DMS153 treated with DMSO at 0.1 percent for 48 hours (cell line): ENCODE data around the gene GNS.
"Not testable (repeated sequence)": the region's sequence is repeated elsewhere in the genome, so short reads cannot be mapped to it uniquely, and the experiment has no call there.

Source experiments
- DNase-seq: peaks from one replicate; lab custom pipeline; 2025; ENCODE audit not compliant: unreplicated experiment; lab: John Stamatoyannopoulos, UW

The GNS gene

DNA sequence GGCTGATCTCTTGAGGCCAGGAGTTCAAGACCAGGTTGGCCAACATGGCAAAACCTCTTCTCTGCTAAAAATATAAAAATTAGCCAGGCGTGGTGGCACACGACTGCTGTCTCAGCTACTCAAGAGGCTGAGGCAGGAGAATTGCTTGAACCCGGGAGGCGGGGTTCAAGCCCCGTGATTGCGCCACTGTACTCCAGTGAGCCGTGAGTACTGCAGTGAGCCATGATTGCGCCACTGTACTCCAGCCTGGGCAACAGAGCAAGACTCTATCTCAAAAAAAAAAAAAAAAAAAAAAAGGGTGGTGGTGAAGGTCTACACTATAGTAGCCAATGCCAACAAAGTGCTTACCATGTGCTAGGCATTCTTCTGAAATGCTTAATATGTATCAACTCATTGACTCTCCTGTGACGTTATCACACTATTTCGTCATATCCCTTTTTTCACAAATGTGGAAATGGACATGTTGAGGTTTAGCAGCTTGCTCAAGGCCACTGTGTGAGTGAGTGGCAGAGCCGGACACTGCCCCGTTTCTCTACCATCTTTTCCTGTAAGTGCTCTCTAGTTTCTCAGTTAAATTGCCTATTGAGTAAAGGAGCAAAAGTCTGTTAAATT is 59.6 kb downstream of the GNS start:
- no peak for DNase-seq

DNA sequence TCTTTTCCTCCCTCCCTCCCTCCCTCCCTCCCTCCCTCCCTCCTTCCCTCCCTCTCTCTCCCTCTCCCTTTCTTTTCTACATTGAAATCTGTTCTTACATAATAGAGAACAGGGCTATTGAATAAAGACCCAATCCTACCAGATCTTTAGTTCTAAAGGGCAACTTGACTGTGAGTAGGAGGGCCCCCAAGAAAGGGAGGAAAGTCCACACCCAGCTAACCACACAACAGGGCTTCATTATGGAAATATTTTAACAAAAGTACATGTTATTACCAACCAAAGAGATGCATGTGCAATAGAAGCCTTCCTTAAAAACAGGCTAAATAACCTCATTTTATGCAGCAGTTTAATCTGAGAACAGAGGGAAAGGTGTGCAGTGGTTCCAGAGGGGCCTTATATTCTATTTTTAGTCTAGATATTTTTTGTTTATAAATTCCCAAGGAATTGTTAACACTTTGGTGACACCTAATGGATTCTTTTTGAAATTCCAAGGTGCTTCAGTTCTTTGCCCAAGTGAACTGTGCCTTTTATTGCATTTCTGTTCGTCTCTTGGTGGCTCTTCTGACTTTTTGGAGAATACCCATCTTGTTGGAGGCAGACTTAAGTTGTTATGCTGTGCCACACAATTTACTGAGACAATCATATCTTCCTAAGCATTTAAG is 63.0 kb downstream of the GNS start:
- DNase-seq, result peak; percentile 18

DNA sequence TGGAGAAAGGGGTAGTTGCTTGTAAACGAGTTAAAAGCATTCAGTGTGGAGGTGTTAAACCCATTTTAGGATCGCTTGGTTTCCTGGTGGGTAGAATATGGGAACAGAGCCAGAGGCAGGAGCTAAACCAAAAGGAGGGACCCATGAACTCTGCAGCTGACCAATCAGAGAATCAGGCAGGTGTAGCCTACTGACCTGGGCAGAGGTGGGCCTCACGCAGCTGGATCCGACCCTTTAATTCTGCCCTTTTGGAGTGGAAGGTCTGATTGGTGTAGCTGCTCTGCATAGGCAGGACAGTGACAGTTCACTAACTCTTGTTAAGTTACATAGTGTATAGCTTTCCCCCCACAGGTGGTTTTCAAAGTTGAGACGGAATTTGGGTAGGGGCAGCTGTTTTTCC is 63.7 kb downstream of the GNS start:
- DNase-seq, result no peak

DNA sequence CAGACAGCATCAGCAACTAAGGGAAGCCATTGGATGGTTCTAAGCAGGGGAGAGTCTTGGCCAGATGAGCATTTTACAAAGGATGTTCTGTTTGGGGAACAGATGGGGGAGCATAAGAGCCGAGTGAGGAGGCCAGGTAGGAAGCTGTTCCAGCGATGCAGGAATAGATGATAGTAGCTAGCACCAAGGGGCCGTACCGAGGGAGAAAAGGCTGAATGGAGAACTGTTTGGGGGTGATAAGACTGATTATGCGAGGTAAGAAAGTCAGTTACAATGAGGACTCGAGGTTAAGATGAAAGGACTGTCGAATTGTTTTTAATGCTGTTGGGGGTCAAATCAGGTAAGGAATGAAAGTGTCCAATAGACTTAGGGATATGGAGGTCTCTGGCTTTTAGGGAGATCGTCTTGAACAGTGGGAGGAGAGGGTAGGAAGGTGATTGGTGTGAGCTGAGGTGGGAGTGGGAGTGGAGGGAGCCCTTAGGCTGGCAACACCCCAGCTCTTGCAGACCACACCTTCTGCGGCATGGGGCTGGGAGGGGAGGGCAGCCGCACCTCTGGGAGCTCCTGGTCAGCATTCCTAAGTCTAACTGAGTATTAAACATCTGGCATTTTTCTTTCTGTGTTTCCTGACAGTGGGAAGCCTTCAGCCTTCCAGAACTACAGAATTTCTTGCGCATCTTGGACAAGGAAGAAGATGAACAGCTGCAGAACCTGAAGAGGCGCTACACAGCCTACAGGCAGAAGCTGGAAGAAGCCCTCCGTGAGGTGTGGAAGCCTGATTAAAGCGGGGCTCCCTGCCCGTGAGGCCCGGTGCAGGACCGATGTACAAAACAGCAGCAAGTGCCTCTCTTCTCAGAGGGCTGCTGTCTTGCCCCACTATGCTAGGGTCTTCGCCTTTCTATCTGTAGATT is 64.8 kb downstream of the GNS start:
- no peak for DNase-seq

DNA sequence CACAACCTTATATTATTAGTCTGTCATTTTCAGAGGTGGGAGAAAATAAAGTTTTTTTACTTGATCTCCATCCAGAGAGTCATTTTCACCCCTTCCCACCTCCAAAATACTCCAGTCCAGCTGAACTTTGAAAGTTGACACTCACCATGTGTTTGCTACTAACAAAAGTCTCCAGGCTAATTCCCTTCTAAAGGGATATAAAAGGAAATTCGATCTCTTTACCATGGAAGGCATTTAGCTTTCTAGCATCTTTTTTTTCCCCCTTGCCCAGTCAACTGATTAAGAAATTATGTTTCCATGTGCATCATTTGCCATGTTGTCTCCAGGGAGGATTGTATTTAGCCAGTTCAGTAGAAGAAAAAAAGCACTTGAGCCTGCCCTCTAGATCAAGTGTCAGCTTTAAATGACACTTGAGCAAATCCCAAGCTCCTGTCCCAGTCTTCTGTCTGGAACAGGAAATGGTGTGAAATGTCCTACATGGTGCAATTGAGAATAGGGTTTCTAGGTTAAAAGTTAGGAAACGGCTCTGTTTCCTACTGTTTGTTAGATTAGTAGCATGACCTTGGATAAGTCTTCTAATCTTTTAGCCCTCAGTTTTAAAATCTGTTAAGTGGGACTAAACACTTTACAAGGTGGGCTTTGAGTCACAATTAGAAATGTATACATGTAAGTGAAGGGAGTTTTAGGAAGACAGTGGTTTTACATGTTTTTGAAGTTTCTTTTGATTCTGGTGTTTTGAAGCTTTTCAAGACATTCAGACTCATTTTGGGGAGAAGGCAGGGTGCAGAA is 67.2 kb downstream of the GNS start:
- DNase-seq, result peak; percentile 54

DNA sequence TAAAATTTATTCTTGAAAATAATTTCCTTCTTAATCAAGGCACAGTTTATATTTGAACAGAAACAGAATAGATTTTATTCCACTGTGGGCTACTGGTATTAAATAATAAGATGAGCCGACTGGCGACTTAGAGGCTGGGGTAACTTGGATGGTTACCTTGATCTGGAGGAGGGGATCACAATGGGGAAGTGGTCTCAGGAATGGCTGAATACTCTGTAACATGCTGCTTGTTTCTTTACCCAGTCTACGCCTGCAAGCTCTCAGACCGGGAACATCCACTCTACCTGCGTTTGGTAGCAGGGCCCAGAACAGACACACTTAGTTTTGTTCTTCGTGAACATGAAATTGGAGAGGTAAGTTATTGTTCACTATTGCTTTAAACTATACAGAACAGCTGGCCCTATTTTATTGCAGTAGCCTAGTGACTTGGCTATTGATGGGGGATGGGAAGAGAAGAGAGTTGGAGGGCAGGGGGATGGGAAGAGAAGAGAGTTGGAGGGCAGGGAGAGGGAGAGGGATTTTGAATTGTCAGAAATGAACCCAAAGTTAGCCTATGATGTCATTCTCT is 67.9 kb downstream of the GNS start:
- DNase-seq, result peak; percentile 54

DNA sequence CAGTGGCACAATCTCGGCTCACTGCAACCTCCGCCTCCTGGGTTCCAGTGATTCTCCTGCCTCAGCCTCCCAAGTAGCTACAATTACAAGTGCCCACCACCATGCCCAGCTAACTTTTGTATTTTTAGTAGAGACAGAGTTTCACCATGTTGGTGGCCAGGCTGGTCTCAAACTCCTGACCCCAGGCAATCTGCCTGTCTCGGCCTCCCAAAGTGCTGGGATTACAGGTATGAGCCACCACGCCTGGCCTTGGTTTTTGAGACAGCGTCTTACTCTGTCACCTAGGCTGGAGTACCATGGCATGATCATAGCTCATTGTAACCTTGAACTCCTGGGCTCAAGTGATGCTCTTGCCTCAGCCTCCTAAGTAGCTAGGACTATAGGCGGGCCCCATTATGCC is 69.0 kb downstream of the GNS start:
- DNase-seq, result not testable (repeated sequence)

DNA sequence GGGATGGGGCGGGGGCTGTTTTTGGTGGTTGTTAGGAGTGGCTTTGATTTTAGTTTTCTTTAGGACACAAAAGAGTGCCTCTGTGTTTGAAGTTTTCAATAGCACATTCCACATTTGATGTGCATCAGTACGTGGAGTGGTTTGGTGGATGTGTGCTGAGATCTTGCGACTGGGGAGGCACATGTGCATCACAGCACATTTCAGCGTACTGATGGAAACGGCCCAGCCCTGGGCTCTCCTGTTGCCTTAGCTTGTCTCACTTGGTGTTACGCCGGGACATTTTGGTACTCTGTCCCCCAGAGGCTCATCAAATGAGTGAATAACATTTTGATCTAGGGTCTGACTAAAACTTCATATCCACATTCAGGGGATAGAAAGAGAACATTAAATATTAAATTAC is 70.5 kb downstream of the GNS start:
- DNase-seq, result no peak

DNA sequence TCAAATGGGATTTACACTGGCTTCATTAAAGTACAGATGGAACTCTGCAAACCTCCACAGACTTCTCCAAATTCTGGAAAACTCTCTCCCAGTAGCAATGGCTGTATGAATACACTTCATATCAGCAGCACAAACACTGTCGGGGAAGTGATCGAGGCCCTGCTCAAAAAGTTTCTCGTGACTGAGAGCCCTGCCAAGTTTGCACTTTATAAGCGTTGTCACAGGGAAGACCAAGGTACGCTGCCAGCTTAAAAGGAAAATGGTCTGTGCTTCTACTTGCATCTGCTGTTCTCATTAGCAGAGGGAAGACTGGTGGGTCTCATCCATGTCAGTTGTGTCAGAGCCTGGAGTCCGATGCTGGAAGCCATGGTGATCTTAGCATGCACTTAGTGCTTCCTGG is 71.0 kb downstream of the GNS start:
- no peak for DNase-seq

DNA sequence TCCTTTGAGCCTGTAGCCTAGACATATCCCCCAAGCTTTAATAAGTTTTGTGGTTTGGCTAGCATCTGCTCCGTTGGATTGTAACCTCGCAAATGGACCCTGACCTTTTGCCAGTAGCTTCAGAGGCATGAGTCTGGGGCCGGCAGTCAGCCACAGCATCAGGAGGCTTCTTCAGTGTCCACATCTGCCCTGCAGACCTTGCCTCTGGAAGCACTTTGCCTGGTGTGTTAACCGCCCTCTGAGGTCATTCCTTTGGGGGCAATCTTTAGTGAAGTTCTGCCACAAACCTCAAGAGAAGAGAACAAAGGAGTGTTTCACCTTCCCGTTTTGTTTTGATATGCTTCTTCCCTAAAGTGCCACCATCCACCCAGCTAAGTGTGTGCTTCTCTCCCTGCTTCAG is 71.4 kb downstream of the GNS start:
- no peak for DNase-seq

DNA sequence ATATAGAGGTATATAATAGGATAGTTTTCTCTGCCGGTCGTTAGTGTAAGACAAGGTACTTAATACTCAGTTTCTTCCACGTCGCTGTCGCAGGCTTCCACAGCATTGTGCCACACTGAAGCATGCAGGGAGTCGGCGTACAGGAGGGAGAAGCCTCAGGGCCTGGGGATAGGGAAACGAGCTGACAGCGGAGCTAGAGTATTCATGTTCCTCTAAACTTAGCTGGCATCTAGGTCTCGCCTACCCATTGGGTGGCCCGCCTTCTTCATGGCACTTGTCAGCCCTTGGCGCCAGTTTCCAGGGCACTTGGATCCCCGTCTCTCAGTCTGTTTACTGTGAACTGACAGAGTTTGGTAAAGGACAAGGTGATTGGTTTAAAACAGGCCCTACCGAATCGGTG is 73.6 kb downstream of the GNS start:
- DNase-seq, result no peak

DNA sequence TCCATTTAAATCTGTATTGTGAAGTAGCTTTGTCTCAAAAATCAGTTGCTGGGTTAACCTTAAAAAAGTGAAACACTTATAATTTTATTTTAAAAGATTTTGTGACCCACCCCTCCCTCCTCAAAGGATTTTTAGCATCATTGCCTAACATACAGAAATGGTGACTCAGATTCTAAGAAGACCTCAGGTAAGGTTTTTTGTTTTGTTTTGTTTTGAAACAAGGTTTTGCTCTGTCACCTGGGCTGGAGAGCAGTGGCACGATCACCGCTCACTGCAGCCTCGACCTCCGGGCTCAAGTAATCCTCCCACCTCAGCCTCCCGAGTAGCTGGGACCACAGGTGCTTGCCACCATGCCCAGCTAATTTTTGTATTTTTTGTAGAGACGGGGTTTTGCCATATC is 74.2 kb downstream of the GNS start:
- no peak for DNase-seq

DNA sequence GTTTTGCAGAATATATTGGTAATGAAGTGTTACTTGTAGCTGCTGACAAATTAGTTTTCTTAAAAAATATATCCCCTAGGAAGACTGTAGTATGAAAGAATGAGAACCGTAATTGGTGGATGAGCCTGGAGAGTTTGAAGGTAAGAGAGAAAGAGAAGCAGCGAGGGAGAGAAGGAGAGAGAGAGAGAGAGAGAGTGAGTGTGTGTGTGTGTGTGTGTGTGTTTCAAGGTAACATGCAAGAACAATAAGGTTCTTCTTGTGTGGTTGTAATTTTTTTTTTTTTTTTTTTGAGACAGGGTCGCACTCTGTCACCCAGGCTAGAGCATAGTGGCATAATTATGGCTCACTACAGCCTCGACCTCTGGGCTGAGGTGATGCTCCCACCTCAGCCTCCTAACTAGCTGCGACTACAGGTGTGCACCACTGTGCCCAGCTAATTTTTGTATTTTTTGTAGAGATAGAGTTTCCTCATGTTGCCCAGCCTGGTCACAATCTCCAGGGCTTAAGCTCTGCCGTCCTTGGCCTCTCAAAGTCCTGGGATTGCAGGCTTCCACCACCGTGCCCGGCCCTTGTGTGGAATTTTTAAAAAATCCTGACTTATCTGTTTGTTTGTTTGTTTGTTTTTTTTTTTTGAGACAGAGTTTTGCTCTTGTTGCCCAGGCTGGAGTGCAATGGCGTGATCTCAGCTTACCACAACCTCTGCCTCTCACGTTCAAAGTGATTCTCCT is 75.2 kb downstream of the GNS start:
- no peak for DNase-seq

DNA sequence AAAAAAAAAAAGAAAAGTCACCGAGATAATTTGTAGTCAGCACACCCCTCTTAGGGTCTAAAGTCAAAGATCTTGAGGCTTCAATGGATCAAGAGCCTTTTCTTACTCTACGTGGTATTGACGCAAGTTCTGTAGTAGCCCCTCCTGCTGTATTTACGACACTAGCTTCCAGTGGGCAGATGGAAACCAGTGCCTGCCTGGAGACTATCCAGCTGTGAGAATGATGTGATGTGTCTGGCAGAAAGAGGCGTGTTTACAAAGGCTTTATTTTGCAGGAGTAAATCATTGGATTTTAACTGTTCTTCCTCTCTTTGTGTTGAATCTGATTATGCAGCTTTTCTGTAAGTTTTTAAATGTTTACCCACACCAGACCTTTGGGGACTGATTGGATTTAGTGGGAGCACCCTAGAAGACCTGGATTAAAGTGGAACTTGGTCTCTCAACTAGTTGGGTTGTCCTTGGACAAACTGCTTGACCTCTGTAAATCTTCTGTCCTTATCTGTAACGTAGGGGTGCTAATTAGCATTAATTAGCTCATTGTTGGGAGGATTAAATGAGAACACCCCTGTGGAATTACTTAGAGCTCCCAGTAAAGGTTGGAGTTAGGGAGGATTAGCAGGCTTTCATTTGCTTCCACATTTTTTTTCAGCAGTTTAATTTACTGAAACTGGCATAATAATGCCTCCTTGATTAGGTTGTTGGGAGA is 76.5 kb downstream of the GNS start:
- DNase-seq, result no peak

DNA sequence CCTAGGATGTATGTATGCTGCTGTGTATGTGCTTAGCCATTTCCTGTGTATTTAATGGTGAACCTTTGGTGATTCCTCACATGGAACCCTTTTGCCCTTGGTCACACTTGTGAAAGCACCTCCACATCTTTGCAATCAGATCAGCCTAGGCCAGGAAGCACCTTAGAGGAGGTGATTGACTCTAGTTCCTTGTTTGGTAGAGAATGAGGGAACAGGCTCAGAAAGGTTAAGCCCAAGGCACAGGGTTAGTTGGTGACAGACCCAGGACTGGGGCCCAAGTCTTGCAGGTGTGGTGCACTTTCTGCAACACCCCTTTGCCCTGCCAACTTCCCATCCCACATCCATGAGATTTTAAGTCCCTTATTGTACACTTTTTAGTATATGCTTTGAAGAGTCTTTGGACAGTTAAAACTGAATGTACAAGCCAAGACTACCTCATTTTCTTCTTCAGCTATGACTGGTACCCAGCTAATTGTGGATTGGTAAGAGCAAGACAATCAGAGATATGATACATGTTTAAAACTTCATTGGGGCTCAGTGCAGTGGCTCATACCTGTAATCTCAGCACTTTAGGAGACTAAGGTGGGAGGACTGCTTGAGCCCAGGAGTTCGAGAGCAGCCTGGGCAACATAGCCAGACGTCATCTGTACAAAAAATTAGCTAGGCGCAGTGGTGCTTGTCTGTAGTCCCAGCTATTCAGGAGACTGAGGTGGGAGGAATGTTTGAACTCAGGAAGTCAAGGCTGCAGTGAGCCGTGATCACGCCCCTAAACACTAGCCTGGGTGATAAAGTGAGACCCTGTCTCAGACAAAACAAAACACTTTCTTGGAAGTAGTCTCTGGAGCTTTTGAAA is 77.8 kb downstream of the GNS start:
- DNase-seq, result no peak

DNA sequence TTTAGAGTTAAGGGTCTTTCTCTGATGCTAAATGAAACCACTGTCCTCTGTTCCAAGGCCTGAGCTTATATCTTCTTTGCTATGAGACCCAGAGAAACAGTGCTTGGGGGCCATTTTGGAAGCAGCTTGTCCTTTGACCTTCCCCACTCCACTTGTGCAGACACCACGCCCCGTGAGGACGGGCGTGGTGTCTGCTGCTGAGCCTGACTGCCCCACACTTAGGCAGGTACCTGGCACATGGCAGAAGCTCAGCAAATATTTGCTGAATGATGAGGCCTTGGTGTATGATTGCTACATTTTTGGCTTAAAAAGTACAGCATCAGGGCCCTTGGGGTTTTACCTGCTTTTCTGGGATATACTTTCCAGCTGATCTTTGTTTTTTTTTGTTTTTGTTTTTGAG is 79.0 kb downstream of the GNS start:
- DNase-seq, result no peak

DNA sequence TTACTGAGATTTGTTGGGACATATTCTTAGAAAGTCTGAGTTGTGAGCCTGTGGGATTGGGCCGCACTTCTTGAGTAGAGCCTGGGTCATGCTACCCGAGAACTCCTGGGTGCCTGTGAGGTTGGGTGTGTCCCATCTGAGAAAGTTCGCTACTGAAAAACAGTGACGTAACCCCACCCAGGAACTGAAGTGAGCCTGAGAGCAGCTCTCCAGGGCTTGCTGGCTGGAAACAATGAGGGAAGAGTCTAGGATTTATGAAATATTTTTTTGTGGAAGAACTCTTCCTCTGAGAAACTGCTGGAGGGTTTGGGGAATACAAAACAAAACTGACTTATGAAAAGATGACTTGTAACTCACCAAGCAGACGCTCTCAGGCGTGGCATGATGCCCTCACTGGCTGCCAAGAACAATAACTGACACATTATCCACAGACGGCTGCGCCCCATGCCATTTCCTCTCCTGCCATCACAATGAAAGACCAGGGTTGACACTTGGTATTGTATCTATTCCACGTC is 79.7 kb downstream of the GNS start:
- peak; percentile 85 for DNase-seq

DNA sequence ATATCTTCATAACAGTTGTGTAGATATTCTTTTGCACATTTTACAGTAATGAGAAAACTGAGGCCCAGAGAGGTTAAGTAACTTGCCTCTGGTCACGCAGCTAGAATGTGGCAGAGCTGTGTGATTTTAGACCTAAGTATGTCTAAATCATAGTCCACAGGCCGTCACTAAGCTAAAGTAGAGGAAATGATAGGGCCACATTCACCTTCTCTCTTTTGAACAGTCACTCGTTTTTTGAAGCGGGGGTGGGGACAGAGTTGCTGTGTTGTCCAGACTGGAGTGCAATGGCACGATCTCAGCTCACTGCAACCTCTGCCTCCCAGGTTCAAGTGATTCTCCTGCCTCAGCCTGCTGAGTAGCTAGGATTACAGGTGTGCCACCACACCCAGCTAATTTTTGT is 80.4 kb downstream of the GNS start:
- DNase-seq, result no peak

DNA sequence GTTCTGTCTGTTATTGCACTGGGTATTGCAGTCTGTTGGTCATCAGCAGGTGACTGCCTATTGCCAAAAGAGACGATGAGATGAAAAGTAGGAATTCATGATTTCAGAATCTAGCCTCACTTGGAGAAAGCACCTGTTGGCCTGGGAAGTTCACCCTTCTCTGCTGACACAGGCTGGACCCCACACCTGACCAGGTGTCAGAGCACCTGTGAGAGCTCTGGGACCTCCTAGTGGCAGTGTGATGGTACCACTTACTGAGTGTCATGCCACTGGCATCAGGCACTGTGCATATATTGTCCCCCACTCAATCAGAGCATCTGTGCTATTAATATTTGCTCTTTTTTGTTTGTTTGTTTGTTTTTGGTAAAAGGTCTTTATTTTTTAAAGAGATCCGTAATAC is 81.0 kb downstream of the GNS start:
- no peak for DNase-seq
